ENCODE measurements around the gene CT45A5.
"Not testable (repeated sequence)": the region's sequence is repeated elsewhere in the genome, so short reads cannot be mapped to it uniquely, and the experiment has no call there.

CT45A5 gene, protein sequence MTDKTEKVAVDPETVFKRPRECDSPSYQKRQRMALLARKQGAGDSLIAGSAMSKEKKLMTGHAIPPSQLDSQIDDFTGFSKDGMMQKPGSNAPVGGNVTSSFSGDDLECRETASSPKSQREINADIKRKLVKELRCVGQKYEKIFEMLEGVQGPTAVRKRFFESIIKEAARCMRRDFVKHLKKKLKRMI

DNA sequence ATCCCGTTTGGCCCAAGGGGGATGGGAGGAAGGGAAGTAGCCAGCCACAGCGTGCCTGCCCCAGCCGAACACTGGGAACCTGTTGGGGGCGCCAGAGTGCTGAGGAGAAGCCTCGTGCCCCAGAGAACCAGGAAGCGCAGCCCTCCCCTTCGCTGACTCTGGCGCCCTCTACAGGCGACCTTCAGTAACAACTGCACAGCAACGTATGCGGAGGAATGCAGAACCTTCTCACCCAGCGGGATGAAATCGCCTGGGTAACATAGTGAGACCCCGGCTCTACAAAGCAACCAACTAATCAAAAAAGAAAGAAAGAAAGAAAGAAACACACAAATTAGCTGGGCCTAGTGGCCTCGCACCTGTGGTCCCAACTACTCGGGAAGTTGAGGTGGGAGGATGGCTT is at the start of gene CT45A5:
TSS of gene CT45A5 (minus strand) at position 101 of the 400 bp plus-strand sequence. CDS start 3,774 bp downstream, outside the sequence.
- FAIRE-seq: not testable (repeated sequence)

- not testable (repeated sequence) for FAIRE-seq
Measured at GRCh38 chrX:135819912-135820311, 34.6 kb upstream of the CT45A5 start, which contains the start of gene CT45A2. CT45A2 (minus strand) TSS chrX:135820012; CDS start chrX:135816265, 3,747 bp downstream.

- FAIRE-seq: not testable (repeated sequence)
Measured at GRCh38 chrX:135802687-135803086, 17.4 kb upstream of the CT45A5 start, which contains the start of gene CT45A6. CT45A6 (minus strand) TSS chrX:135802787; CDS start chrX:135798993, 3,794 bp downstream.

GRCh38 chrX:135768091-135768490 is 17.2 kb downstream of the CT45A5 start, which contains the start of gene CT45A3:
CT45A3 (minus strand) TSS chrX:135768191; CDS start chrX:135764444, 3,747 bp downstream.
- FAIRE-seq: not testable (repeated sequence)

DNA sequence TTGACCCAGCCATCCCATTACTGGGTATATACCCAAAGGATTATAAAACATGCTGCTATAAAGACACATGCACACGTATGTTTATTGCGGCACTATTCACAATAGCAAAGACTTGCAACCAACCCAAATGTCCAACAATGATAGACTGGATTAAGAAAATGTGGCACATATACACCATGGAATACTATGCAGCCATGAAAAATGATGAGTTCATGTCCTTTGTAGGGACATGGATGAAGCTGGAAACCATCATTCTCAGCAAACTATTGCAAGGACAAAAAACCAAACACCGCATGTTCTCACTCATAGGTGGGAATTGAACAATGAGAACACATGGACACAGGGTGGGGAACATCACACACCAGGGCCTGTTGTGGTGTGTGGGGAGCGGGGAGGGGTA is 40.6 kb downstream of the CT45A5 start:
- not testable (repeated sequence) for FAIRE-seq

DNA sequence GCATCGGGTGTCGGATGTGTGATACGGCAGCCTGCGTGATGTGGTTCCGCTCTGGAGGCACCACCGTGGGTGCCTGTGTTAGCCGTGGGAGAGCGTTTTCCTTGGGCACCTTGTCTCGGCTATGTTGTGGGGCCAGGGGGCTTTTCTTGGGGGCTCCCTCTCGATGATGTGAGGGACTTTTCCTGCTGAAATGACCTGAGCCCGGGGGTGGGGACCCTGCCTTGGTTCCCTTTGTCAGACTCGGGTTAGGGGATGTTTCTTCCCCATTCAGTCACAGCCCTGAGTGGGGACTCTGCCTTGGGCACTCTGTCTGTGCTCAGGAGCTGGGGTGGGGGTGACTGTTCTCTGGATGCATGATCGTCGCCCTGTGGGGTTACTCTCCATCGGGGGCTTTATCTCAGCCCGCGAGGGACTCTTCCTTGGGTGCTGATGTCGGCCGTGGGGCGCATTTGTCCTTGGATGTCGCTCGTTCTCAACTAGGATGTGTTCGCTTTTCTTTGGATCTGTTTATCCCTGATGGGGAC is 44.0 kb downstream of the CT45A5 start:
- FAIRE-seq: no peak

DNA sequence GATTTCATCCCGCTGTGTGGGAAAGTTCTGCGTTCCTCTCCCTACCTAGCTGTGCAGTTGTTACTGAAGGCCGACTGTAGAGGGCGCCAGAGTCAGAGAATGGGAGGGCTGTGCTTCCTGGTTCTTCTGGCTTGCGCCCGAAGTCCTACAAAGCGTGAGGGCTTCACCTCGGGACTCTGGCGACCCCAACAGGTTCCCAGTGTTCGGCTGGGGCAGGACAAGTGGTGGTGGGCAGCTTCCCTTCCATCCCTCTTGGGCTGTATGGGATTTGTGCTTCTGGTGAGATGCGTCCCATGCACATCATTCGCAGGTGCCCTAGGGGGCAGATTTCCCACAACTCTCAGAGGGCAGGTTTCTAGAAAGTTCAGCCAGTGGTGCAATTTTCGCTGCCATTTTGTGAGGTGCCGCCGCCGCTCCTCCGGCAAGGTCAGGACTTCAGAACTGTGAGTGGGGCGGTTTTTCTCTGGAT is 44.6 kb downstream of the CT45A5 start:
- no peak for FAIRE-seq

- FAIRE-seq: no peak
Measured at GRCh38 chrX:135737366-135738071, 47.8 kb downstream of the CT45A5 start.

DNA sequence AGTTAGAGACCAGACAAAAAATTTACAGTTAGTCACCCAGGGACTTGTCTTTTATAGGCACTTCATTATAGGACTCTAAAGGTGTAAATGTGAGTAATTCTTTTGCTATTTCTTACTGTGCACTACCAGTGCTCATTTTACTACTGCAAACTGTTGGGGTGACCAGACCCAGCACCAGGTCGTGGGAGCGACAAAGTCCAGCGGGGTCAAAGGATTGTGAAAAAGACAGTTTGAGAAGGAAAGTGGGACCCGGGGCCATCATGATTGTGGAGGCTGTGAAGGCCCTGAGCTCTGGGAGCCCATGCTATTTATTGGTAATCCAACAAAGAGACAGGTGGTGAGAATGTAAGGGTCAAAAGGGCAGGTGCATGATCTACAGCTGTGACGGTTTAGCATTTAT is 50.6 kb downstream of the CT45A5 start:
- not testable (repeated sequence) for FAIRE-seq
